Measurements from ENCODE around the gene HADHA.

The HADHA gene

GRCh38 chr2:26187537-26188104 lies 56.8 kb downstream of the HADHA start:
- H3K4me3 ChIP-seq (ENCODE audit: low read depth, low read length): no peak overlapping the region
- no peak for DNase-seq (ENCODE audit: low read depth)
- TF ChIP-seq CTCF (IDR thresholded peaks at IDR 0.05; ENCODE audit: control insufficient read depth, extremely low read depth, insufficient read depth): no peak

GRCh38 chr2:26187114-26187513 lies 57.3 kb downstream of the HADHA start:
- TF ChIP-seq CTCF (IDR thresholded peaks at IDR 0.05; ENCODE audit: control insufficient read depth, extremely low read depth, insufficient read depth): no peak
- no peak overlapping the region for H3K4me3 ChIP-seq (ENCODE audit: low read depth, low read length)
- DNase-seq (ENCODE audit: low read depth): no peak

- no peak for TF ChIP-seq CTCF (IDR thresholded peaks at IDR 0.05; ENCODE audit: control insufficient read depth, extremely low read depth, insufficient read depth)
- no peak overlapping the region for H3K4me3 ChIP-seq (ENCODE audit: low read depth, low read length)
- DNase-seq (ENCODE audit: low read depth): no peak
Observed at GRCh38 chr2:26185954-26186770, 58.3 kb downstream of the HADHA start.

GRCh38 chr2:26185304-26185928 lies 59.0 kb downstream of the HADHA start:
- no peak overlapping the region for H3K4me3 ChIP-seq (ENCODE audit: low read depth, low read length)
- DNase-seq (ENCODE audit: low read depth): no peak
- no peak for TF ChIP-seq CTCF (IDR thresholded peaks at IDR 0.05; ENCODE audit: control insufficient read depth, extremely low read depth, insufficient read depth)

- no peak for TF ChIP-seq CTCF (IDR thresholded peaks at IDR 0.05; ENCODE audit: control insufficient read depth, extremely low read depth, insufficient read depth)
- no peak for DNase-seq (ENCODE audit: low read depth)
Observed at GRCh38 chr2:26184555-26185303, 59.7 kb downstream of the HADHA start.

GRCh38 chr2:26184121-26184520 lies 60.3 kb downstream of the HADHA start:
- no peak for TF ChIP-seq CTCF (IDR thresholded peaks at IDR 0.05; ENCODE audit: control insufficient read depth, extremely low read depth, insufficient read depth)
- no peak overlapping the region for H3K4me3 ChIP-seq (ENCODE audit: low read depth, low read length)
- no peak for DNase-seq (ENCODE audit: low read depth)

More at GRCh38 chr2:26184555-26185303, 59.7 kb downstream of the HADHA start:
- no peak overlapping the region for H3K4me3 ChIP-seq (ENCODE audit: low read depth, low read length)

Measured in LNCaP clone FGC (cell line).